GM18517 (cell line): Measurements from ENCODE around the gene GFRA4.

Experiments used
- ATAC-seq: cut with Tn5 transposase; IDR thresholded peaks from one replicate; pipeline ENCODE4 v1.9.1; 2021; ENCODE audit warnings: mild to moderate bottlenecking, moderate library complexity; ENCODE audit not compliant: unreplicated experiment

Gene GFRA4, protein sequence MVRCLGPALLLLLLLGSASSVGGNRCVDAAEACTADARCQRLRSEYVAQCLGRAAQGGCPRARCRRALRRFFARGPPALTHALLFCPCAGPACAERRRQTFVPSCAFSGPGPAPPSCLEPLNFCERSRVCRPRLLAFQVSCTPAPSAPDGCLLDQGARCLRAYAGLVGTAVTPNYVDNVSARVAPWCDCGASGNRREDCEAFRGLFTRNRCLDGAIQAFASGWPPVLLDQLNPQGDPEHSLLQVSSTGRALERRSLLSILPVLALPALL

DNA sequence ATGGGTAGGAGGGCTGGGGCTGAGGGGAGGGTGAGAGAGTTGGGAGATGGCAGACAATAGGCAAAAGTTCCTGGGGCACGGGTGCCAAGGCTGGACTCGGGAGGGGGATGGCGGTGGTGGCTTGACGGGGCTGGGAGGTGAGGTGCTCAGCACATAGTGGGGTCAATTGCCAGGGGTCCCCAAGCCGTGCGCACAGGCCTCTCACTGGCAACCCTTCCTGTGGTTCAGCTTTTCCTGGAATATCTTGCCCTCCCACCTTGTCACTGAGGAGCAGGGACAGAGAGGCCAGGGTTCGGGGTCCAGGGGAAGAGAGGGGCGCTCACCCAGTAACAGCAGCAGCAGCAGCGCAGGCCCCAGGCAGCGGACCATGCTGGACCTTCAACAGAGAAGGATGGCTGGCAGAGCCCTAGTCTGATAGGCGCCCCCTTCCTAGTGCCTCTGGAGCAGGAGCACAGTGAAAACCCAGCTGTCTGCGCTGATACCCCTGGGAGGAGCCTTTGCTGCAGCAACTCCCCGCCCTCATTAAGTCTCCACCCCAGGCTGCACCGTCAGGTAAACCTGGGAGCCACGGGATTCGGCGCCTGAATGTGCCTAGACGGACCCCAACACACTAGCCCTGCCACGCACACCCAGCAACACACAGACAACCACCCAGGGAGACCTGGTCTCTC is at the start of gene GFRA4:
Gene GFRA4, minus strand, starts transcription at position 369 of the 671 bp plus-strand sequence. Its CDS starts 0 bp downstream, at position 369.
- no peak for ATAC-seq

DNA sequence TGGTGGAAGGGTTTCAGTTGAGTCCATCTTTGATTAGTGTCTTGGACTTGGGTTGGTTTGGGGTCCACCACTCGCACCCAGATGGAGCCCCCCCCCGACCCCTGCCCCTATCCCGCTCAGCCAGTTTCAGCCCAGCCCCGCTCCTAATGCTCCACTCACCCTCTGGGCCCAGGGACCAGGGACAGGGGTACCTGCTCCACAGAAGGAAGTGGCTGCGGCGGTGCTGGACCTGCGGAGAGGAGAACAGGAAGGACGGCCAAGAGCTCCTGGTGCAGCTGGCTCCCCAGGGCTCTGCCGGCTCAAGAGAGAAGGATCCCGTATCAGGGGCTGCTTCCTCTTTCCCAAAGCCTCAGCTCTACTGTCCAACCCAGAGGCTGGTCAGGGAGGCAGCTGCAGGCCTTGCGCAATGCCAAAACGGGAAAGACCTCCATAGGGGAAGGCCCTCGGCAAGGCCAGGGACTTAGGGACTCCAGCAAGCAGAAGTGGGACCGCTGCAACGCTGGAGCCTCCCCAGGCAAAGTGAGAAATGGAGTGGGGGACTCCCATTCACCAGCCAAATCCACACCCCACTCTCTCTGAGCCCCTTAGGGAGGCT is 49.2 kb upstream of the GFRA4 start, which contains the start of gene SIGLEC1:
Gene SIGLEC1, minus strand, starts transcription at position 322 of the 595 bp plus-strand sequence. CDS start 5,472 bp downstream, outside the sequence.
- ATAC-seq = no peak

DNA sequence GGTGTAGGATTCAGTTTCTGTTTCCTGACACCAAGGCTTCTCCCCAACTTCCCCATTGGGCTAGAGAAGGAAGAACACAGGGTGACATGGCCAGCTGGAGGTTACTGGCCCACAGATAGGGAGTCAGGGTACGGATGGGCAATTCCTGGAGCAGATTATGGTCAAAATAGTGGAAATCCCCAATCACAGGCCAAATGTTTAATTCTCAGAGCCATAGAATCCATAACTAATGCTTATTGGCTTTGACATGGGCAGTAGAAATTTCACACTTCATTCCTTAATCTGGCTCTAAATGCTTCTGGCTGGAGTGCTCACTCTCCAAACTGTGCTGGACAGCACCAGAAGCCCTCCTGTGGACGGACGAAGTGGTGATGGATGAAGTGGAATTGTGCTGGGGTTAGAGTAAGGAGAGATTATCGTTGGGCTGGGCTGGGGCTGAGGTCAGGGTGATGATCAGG is 48.3 kb upstream of the GFRA4 start:
- ATAC-seq = no peak

DNA sequence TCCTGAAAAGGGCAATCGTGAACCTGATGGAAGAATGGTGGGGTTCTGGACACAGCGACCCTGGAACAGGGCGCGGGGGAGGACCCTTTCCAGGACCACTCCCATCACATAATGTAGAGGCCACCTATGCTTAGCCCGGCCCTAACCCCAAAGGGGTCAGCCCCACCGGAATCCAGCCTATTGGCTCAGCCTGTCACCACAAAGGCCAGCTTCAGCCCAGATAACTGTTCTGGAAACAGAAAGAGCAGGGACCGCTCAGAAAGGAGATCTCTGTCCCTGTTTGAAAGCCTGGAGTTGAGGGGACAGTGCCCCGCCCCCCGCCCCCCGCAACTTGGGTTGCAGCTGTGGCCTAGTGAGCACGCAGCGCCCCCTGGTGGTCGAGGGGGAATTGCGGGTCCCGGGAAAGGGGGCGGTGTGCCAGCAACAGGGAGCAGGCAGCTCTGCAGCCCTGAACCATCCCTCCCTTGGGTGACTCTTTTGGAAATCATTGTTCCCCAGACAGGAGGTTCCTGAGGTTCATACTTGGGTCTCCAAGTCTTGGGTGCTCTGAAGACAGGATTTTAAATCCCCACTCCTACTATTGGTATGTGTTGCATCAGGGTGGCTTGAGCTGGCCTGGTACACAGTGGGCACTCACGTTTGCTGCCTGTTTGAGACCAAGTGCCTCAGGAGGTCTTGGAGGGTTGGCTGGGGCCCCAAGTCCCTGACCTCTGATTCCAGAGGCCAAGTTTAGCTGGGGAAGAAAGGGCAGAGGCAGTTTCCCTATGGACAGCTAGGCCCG is 47.7 kb upstream of the GFRA4 start:
- ATAC-seq = no peak

DNA sequence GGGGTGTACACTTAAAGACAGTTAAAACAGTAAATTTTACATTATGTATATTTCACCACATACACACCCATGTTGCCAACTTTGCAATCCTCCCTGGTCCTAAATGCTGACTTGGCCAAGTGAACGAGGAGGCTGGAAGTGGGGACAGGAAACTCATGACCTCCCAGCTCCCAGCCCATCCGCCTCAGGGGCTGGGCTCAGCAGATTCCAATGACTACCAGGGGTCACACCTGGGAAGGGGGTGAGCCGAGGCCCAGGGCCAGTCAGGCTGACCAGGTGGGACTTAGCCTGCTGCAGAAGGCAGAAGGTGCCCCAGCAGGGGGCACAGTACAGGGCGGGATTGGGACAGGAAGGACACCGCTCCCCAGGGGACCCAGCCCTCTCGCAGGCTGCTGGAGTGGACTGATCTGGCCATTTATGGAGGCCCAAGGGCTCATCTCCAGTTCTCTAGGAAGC is 46.8 kb upstream of the GFRA4 start:
- no peak for ATAC-seq

DNA sequence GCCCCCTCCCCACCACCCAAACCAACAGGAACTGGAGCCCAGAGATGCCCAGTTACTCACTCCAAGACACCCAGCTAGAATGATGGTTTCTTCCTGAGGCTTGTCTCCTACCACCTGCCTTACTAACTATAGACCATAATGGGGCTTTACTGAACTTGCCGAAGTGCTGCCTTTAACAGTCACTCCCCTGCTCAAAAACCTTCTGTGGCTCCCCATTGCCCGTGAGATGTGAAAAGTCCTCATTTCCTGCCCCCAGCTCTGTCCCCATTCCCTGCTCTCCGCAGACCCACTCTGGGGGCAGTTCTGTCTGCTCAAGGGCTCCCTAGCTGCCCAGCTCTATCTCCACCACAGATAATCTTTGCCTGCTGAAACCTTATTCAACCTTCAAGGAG is 44.3 kb upstream of the GFRA4 start:
- no peak for ATAC-seq

DNA sequence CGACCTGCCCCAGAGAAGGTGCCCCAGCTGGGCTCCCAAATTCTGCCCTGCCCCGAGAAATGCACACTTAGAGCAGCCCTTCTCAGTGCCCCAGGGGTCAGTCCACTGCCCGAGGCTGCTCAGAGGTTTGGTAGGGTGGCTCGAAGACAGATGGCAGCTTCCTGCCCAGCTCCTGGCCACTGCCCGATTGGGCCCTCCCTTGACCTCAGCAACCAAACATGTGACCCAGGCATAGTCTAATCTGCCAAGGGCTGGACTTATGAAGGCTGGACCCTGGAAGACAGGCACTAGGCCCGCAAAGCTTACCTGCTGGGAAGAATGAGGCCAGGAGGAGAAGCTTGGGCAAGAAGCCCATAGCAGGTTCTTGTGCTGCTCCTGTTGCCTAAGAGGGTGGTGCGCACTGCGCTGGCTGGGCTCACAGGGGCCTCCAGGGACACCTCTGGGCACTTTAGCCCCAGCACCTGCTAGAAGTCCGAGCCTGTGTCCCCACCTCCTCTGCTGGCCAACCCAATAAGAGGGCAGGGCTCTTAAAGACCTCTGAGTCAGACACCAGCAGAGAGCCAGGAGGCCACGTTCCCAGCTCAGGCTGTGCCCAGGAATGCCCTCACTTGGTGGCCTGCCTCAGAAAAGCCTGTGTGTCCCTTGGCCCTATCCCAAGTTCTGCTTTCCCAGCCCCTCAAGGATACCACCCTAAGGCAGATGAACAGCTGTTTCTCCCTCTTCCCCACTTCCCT is 43.7 kb upstream of the GFRA4 start:
- ATAC-seq = no peak

DNA sequence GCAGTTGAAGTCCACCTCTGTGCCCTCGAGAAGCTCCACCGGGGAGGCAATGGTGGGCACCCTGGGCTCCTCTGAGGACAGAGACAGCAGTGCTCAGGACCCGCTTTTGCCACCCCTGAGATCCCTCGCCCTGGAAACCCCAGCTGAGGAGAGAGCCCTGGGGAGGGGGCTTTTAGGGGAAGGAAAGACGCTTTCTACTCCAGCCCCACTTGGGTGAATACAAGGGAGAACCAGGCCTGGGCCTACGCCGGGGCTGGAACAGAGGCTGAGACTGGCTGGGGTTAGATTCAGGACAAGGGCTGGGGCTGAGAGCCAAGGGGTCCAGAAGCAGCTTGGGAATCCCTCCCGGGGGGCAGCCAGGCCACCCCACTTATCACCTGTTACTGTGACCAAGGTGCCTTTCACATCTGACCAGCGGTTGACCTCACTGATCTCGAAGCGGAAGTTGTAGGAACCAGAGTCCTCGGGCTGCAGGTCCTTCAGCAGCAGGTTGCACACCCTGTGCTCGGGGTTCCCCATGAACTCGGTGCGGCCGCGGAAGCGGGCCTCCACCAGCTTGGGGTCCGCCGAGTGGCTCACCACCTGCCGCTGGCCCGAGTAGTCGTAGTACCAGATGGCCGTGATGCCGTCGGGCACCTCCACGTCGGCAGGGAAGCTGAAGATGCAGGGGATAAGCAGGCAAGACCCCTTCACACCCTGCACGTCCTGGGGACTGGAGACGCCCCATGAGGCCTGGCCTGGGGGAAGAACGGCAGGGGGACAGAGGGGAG is 43.0 kb upstream of the GFRA4 start:
- ATAC-seq = no peak

DNA sequence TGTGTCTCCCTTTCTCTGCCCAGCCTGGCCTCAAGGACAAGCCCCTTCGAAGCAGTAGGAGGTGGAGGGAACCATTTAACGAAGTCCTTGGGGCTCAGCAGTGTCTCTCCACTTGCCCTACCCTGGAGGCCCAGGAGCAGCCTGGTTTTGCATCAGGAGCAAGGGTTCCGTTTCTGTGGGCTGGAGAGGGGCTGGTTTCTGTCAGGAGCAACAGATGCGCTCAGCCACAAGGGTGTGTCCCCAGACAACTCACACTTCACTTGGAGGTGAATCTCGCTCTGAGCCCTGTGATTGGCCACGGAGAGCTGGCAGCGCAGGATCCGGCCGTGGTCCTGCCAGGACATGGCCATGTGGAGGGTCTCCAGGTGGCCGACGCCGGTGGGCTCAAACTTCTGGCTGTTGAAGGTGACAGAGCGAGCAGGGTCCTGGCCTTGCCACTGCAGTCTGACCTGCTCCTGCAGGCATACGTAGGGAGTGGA is 42.3 kb upstream of the GFRA4 start:
- no peak for ATAC-seq

DNA sequence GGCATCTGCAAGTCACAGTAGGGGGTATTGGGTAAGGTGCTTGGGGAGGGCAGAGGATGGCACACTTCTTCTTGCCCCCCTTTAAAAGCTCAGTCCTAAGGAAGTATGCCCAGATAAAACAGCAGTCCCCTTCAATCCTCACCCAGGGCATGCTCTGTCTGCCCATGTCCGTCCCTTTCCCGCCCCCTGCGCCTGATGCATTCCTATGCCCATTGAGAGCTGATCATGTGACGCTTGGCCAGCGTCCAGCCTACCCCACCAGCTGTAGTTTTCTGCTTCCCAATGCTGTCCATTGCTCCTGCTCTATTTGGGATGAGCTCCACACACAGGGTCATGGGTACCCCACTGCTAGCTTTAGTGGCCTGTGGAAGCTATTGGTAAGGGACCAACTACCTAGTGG is 40.9 kb upstream of the GFRA4 start:
- ATAC-seq = no peak

DNA sequence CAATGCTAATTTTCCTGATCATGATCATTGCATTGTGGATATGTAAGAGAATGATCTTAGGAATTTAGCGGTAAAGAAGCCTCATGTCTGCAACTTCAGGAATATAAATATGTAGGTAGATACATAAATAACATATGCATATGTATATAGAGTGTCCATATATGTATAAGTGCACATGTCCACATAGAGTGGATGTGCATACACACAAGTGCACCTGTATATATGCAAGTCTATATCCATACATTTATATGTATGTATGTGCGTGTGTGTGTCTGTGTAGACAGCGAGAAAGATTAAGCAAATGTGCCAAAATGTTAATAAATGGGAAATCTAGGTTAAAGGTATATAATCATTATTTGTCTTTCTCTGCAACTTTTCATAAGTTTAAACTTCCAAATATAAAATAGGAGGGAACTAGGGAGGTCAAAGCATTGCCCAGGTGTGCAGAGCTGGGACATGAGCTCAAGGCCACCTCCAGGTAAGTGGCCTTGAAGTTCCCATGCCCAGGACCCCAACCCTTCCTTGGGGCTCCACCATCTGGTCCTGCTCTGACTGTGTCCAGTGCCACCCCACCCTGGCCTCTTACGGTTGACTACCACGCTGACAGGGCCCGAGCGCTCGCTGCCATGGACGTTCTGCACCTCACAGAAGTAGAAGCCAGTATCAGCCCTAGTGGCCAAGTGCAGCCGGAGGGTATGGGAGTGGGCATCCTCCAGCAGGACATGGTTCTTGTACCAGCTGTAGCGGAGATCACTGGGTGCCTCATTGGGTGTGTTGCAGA is 39.6 kb upstream of the GFRA4 start:
- ATAC-seq = no peak

DNA sequence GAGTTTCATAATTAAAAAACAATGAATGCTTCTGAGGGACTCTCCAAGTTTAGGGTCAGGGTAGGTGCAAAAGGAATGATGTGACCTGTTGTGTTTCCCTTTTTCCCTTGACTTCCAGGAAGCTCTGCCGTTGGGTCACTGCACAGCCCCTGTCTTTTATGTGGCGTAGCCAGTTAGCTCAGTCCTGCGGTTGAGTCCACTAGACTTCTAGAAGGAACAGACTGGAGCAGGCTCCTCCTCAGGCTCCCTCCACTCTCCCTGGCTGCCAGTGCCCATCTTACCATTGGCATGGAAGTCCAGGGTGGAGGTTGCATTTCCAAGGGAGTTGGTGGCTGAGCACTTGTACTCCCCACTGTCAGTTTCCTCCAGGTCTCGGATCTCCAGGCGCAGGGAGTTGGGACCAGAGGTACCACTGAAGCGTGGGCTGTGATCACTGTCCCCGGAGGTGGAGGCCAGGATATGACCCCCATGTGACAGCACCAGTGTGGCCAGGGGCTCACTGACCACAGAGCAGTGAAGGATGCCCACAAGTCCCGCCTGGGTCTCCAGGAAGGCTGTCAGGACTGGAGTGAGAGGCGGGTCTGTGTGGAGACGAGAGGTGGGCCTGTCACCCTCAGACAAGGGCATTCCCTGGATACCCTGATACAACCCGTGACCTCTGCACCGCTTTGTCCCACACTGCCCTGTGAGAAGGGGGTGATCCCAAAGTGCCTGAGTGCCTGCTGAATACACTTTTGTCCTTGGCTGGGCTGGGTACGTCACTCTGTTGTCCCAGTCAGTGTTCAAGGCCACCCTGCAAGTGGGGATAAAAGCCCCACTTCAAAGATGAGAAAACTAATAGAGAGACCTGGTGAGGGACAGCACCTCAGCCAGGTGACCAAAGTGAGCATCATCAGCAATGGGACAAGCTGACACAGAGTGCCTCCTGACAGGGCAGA is 38.1 kb upstream of the GFRA4 start:
- ATAC-seq = no peak

DNA sequence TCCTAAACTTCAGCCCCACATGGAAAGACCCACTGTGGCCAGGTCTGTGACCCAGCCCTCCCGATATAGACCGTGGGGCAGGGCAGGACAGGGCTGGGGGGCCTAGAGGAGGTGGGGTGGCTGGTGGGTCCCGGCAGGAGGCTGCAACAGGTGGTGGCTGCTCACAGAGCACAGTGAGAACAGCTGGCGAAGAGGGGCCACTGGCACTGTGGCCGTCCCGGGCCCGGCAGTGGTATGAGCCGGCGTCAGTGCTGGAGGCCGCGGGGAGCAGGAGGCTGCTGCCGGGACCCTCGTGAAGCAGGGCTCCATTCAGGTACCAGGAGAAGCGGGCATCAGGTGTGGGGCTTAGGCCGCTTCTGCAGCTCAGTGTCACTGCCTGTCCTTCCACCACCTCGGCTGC is 35.8 kb upstream of the GFRA4 start:
- ATAC-seq = no peak

DNA sequence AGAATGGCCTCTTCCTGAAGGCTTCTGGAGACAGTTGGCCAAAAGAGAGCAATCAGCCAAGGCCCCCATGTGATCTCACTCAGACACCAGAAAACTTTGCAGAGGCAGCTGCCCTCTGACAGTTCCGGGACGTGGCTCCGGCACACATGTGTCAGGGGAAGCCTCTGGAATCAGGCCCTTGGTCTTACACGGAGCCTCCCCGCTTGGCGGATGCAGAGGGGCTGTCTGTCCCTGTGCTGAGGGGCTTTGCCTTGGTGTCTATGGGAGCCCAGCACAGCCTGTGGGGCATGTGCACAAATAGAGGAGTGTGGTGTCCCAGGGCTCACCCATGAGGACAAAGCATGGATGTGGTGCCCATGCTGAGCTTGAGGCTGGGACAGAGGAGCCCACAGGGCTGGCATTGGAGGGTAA is 35.4 kb upstream of the GFRA4 start:
- ATAC-seq = no peak

DNA sequence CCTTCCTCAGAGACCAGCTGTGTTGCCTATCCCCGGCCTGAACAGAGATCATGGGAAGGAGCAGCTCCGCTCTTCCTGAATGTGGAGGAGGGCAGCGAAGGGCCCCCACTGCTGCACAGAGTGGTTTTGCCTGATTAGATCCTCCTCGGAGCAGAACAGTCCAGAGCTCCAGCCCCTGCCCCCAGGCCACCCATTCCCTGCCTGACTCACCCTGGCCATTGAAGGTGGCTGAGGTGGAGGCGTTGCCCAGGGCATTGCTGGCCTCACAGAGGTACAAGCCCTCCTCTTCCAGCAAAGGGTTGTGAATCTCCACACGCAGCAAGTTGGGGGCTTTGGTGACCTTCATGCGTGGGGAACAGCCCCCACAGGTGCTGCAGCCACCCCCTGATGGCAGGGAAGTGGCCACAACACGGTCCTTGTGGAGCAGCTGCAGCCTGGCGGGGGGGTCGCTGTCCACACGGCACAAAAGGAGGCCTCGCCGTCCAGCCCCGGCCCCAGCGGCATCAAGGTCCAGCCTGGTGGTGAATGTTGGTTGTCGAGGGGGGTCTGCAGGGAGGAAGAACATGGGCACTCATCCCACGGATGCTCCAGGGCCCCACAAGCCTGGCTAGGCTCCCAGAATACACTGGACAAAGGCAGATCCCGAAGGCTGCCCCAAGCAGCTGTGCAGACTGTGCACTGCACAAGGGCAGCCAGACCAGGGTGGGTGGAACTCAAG is 34.5 kb upstream of the GFRA4 start:
- ATAC-seq = no peak

DNA sequence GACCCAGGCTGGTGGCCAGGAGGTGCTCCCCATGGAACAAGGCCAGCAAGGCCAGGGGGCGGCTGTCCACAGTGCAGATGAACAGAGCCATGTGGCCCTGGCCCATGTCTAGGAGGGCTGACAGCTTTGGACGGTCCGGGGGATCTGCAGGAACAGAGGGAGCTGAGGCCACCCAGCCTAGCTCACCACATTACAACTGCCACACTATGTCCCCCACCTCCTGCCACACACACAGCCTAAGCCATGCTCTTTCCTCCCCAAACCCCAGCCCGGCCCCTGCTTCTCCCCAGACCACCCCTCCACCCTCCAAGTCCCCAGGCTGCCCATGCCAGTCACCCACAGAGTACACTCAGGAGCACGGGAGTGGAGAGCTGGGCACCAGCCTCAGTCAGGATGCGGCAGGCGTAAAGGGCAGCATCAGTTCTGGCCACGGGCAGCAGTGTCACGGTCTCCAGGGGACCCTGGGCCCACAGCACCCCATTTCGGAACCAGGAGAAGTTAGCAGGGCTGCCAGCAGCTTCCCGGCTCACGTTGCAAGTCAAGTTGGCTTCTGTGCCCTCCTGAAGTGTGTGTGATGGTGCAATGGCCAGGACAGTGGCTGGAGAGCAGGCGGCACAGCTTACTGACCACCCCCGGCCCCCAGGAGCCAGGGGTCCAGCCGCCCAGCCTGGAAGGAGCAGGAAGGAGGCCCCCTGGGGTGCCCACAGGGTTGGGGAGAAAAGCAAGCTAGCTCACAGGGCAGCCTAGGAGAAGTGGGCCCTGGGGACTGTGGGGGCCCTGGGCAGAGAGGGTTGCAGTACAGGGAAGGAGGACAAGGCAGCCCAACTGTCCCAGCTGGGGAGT is 33.8 kb upstream of the GFRA4 start:
- ATAC-seq = no peak
